ENCODE measurements around the gene USP7.

The USP7 gene

DNA sequence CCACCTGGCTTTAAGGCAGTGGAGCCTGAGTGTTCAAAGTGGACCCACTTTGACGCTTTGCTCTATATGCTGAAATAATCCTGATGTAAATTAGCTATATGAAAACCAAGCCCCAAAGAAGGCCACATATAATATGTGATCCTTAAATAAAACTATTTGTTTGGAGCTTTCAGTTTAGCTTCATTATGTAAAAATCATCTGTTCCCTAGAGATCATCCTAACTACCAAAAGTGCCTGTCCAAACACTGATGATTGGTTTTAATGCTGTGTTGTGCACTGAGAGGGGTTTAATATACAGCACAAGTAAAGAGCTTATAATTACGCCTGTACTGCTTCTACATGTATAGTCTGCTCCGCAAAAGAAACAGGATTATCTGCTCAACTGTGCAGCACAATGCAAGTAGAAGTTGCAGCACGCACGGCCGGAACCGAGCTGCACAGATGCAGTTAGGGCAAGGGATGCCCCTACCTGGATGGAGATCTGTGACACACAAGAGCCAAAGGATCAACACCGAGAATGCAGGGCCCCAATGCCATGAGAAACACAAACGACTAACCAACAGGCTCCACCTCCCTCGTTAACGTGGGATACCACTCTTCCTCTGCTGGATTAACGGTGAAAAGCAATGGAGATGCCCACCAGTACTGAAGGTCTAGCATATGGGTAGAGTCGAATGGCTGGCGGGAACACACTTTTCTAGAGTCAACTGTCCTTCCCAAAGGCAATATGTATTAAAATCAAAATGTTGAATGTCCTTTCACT is 20.5 kb downstream of the USP7 start:
- no peak for DNase-seq (ENCODE audit: extremely low spot score)
- TF ChIP-seq ZNF384 (IDR thresholded peaks at IDR 0.05) (no peak), SUZ12 (IDR thresholded peaks at IDR 0.05) (no peak), ELF4 (IDR thresholded peaks at IDR 0.05) (no peak), BHLHE40 (IDR thresholded peaks at IDR 0.05; ENCODE audit: borderline replicate concordance) (no peak), FOXM1 (IDR thresholded peaks at IDR 0.05; ENCODE audit: borderline replicate concordance) (no peak), FOXA1 (IDR thresholded peaks at IDR 0.05) (no peak), TARDBP (IDR thresholded peaks at IDR 0.05) (no peak), FOXK2 (IDR thresholded peaks at IDR 0.05) (no peak), ARNT (IDR thresholded peaks at IDR 0.05) (no peak), NFRKB (IDR thresholded peaks at IDR 0.05) (no peak), CTBP1 (IDR thresholded peaks at IDR 0.05; ENCODE audit: borderline replicate concordance) (no peak), HDGF (IDR thresholded peaks at IDR 0.05; ENCODE audit: borderline replicate concordance) (no peak), L3MBTL2 (conservative IDR thresholded peaks at IDR 0.05) (no peak), SP1 (IDR thresholded peaks at IDR 0.05) (no peak), LEF1 (IDR thresholded peaks at IDR 0.05; ENCODE audit: borderline replicate concordance) (no peak)
- TF ChIP-seq, protein P1, sequence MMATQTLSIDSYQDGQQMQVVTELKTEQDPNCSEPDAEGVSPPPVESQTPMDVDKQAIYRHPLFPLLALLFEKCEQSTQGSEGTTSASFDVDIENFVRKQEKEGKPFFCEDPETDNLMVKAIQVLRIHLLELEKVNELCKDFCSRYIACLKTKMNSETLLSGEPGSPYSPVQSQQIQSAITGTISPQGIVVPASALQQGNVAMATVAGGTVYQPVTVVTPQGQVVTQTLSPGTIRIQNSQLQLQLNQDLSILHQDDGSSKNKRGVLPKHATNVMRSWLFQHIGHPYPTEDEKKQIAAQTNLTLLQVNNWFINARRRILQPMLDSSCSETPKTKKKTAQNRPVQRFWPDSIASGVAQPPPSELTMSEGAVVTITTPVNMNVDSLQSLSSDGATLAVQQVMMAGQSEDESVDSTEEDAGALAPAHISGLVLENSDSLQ (IDR thresholded peaks at IDR 0.05), result no peak
- POLR2A ChIA-PET, result no interaction called here
- CTCF ChIA-PET, result interaction anchor here (1.1 kb wide), 1 partner anchor 66 kb away, joined by 4 read pairs; no protein-coding TSS in a partner anchor

DNA sequence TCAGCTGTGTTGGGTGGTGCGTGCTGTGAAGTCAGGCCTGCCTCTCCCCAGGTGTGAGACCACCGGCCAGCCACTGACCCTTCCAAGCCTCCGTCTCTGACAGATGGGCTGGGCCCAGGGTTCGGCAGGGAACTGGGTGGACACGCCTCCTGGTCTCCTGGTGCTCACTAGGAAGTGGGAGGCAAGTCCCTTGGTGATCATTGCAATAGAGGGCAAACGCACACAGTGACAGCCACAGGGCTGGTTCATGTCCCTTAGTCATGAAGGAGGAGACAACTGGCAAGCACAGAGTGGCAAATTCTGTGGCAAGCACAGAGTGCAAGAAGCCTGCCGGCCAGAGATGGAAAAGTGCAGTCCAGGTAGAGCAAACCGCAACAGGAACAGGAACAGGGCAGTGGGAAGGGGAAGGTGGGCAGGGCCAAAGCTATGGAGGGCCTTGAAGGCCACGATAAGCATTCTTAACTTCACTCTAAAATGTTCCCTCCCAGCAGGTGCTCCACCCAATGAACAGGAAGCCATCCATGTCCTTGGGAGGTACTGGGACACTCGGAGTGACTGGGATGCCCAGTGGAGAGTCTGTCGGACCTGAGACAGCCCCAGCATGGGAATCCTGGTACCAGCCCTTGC is 21.9 kb downstream of the USP7 start:
- no peak for DNase-seq (ENCODE audit: extremely low spot score)
- CTCF ChIA-PET, result no interaction called here
- no peak for TF ChIP-seq NFRKB (IDR thresholded peaks at IDR 0.05)
- no peak for TF ChIP-seq FOXK2 (IDR thresholded peaks at IDR 0.05)
- no peak for TF ChIP-seq HDGF (IDR thresholded peaks at IDR 0.05; ENCODE audit: borderline replicate concordance)
- TF ChIP-seq FOXM1 (IDR thresholded peaks at IDR 0.05; ENCODE audit: borderline replicate concordance), result no peak
- no peak for TF ChIP-seq ZNF384 (IDR thresholded peaks at IDR 0.05)
- no peak for TF ChIP-seq L3MBTL2 (conservative IDR thresholded peaks at IDR 0.05)
- TF ChIP-seq TARDBP (IDR thresholded peaks at IDR 0.05), result no peak
- TF ChIP-seq, protein P1 (IDR thresholded peaks at IDR 0.05), result no peak
- no peak for TF ChIP-seq BHLHE40 (IDR thresholded peaks at IDR 0.05; ENCODE audit: borderline replicate concordance)
- no peak for TF ChIP-seq FOXA1 (IDR thresholded peaks at IDR 0.05)
- no peak for TF ChIP-seq CTBP1 (IDR thresholded peaks at IDR 0.05; ENCODE audit: borderline replicate concordance)
- TF ChIP-seq SUZ12 (IDR thresholded peaks at IDR 0.05), result no peak
- TF ChIP-seq SP1 (IDR thresholded peaks at IDR 0.05), result no peak
- no peak for TF ChIP-seq ARNT (IDR thresholded peaks at IDR 0.05)
- no peak for TF ChIP-seq LEF1 (IDR thresholded peaks at IDR 0.05; ENCODE audit: borderline replicate concordance)
- no peak for TF ChIP-seq ELF4 (IDR thresholded peaks at IDR 0.05)
- POLR2A ChIA-PET, result no interaction called here

DNA sequence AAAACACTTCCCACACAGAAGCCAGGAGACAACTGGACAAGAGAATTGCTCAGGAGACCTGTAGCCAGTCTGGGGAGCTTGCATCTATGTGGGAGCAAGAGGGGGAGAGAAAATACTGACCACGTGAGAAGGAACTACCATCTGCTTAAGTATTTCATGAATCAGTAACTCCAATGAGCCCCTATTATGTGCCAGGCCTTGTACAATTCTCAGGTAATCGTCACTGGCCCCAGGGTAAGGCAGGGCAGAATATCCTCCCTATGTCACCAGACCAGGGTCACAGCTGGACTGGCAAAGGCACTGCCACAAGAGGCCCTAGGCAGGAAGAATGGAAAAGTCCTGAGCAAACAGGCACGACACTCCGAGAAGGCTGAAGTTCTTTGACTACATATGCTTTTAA is 25.9 kb downstream of the USP7 start:
- TF ChIP-seq NFRKB (IDR thresholded peaks at IDR 0.05) (no peak), L3MBTL2 (conservative IDR thresholded peaks at IDR 0.05) (no peak), ARNT (IDR thresholded peaks at IDR 0.05) (no peak), ELF4 (IDR thresholded peaks at IDR 0.05) (no peak), SP1 (IDR thresholded peaks at IDR 0.05) (no peak)
- ChIA-PET CTCF (interaction anchor here (0.5 to 0.7 kb wide), 2 partner anchors 38 to 81 kb away, joined by 3 to 6 read pairs; no protein-coding TSS in a partner anchor), POLR2A (no interaction called here)
- no peak for DNase-seq (ENCODE audit: extremely low spot score)

GRCh38 chr16:8936421-8936820 is 27.3 kb downstream of the USP7 start:
- peak; percentile 65 for DNase-seq (ENCODE audit: extremely low spot score)
- POLR2A ChIA-PET, result no interaction called here
- TF ChIP-seq LEF1 (IDR thresholded peaks at IDR 0.05; ENCODE audit: borderline replicate concordance) (no peak), HDGF (IDR thresholded peaks at IDR 0.05; ENCODE audit: borderline replicate concordance) (no peak), L3MBTL2 (conservative IDR thresholded peaks at IDR 0.05) (no peak), ARNT (IDR thresholded peaks at IDR 0.05) (no peak), NFRKB (IDR thresholded peaks at IDR 0.05) (no peak), BHLHE40 (IDR thresholded peaks at IDR 0.05; ENCODE audit: borderline replicate concordance) (no peak), FOXA1 (IDR thresholded peaks at IDR 0.05) (no peak), ZNF384 (IDR thresholded peaks at IDR 0.05) (no peak), CTBP1 (IDR thresholded peaks at IDR 0.05; ENCODE audit: borderline replicate concordance) (no peak), SP1 (IDR thresholded peaks at IDR 0.05) (no peak), SUZ12 (IDR thresholded peaks at IDR 0.05) (no peak), ELF4 (IDR thresholded peaks at IDR 0.05) (no peak)
- TF ChIP-seq, protein P1 (IDR thresholded peaks at IDR 0.05), result no peak

GRCh38 chr16:8935989-8936388 is 27.7 kb downstream of the USP7 start:
- ChIA-PET POLR2A (no interaction called here), CTCF (interaction anchor here (0.7 to 1.9 kb wide), 11 partner anchors 11 to 175 kb away, joined by 3 to 28 read pairs (median 3); no protein-coding TSS in a partner anchor)
- peak; percentile 26 for DNase-seq (ENCODE audit: extremely low spot score)

More at GRCh38 chr16:8936421-8936820, 27.3 kb downstream of the USP7 start:
- CTCF ChIA-PET, result interaction anchor here (0.5 to 1.9 kb wide), 13 partner anchors 9 to 175 kb away, joined by 3 to 28 read pairs (median 3); no protein-coding TSS in a partner anchor

More at GRCh38 chr16:8935989-8936388, 27.7 kb downstream of the USP7 start:
- TF ChIP-seq BHLHE40 (IDR thresholded peaks at IDR 0.05; ENCODE audit: borderline replicate concordance) (no peak), FOXA1 (IDR thresholded peaks at IDR 0.05) (no peak), TARDBP (IDR thresholded peaks at IDR 0.05) (no peak), ARNT (IDR thresholded peaks at IDR 0.05) (no peak), CTBP1 (IDR thresholded peaks at IDR 0.05; ENCODE audit: borderline replicate concordance) (no peak), SP1 (IDR thresholded peaks at IDR 0.05) (no peak), SUZ12 (IDR thresholded peaks at IDR 0.05) (no peak), ELF4 (IDR thresholded peaks at IDR 0.05) (no peak), HDGF (IDR thresholded peaks at IDR 0.05; ENCODE audit: borderline replicate concordance) (no peak), L3MBTL2 (conservative IDR thresholded peaks at IDR 0.05) (no peak), FOXK2 (IDR thresholded peaks at IDR 0.05) (no peak), NFRKB (IDR thresholded peaks at IDR 0.05) (no peak), ZNF384 (IDR thresholded peaks at IDR 0.05) (no peak)
- TF ChIP-seq, protein P1 (IDR thresholded peaks at IDR 0.05), result no peak

Measured in HEK293T (cell line).